MCF 10A (cell line): Measurements from ENCODE around the gene UQCC5. TPM values are rescaled to one million over a fixed set of nuclear protein-coding genes. Genes with fewer than 3 reads are reported as not detected.

Experiments
- BruUV-seq: library from RNA; stranded (reverse); fragments of 400-500 nt; replicated peaks from 2 replicates; lab custom pipeline; 2021; lab: Mats Ljungman, UMichigan
- CTCF ChIA-PET: fragments of 300-600 bp; sonication (Branson Sonifier 250); formaldehyde crosslinking; extraction: SDS; loops from one replicate; lab custom pipeline; 2021; ENCODE audit warnings: antibody characterized with exemption, inconsistent platforms; lab: Yijun Ruan, JAX
- POLR2A ChIA-PET: fragments of 300-600, 350-650 bp; sonication (Branson Sonifier 250); formaldehyde crosslinking; extraction: SDS; loops from one replicate; lab custom pipeline; 2020; ENCODE audit warnings: antibody characterized with exemption, inconsistent platforms; lab: Yijun Ruan, JAX
- DNase-seq: peaks from one replicate; pipeline ENCODE4 v3.0.0-alpha.2; 2018; ENCODE audit not compliant: unreplicated experiment
- H3K27ac Mint-ChIP-seq: one replicate; pipeline ENCODE4 v1.8.0; 2022; ENCODE audit warnings: mild to moderate bottlenecking, low read depth, mixed read lengths; ENCODE audit not compliant: unreplicated experiment
- H3K27me3 Mint-ChIP-seq: one replicate; pipeline ENCODE4 v1.8.0; 2022; ENCODE audit warnings: mixed read lengths; ENCODE audit not compliant: insufficient read depth, unreplicated experiment
- H3K36me3 Mint-ChIP-seq: one replicate; pipeline ENCODE4 v1.8.0; 2022; ENCODE audit warnings: mild to moderate bottlenecking, moderate library complexity, mixed read lengths; ENCODE audit not compliant: insufficient read depth, unreplicated experiment
- H3K4me1 Mint-ChIP-seq: one replicate; pipeline ENCODE4 v1.8.0; 2022; ENCODE audit warnings: mixed read lengths; ENCODE audit not compliant: insufficient read depth, unreplicated experiment
- H3K4me3 Mint-ChIP-seq: one replicate; pipeline ENCODE4 v1.8.0; 2022; ENCODE audit warnings: mild to moderate bottlenecking, moderate library complexity, mixed read lengths; ENCODE audit not compliant: unreplicated experiment
- H3K9me3 Mint-ChIP-seq: one replicate; pipeline ENCODE4 v1.8.0; 2022; ENCODE audit warnings: mixed read lengths; ENCODE audit not compliant: unreplicated experiment
- CTCF ChIP-seq: fragments of 200-600 bp; IDR thresholded peaks from one replicate; pipeline ENCODE4 v1.8.0; 2022; ENCODE audit warnings: antibody characterized with exemption, mild to moderate bottlenecking; ENCODE audit not compliant: unreplicated experiment
- intact Hi-C: fragments of 100-400 bp; cut with micrococcal nuclease; formaldehyde crosslinking; loops from 2 replicates; pipeline ENCODE4 v1.14.1; 2022
- total RNA-seq: library from RNA; stranded (reverse); gene quantifications from 2 replicates; pipeline ENCODE4 v1.2.3, GENCODE V29; 2022

Gene UQCC5
- total RNA-seq, 1 experiment from 2014 or later: 22.6 TPM

- peaks cover 8% of the 10 kb centered on the region for H3K36me3 Mint-ChIP-seq
- ChIA-PET CTCF (no interaction called here), POLR2A (interaction anchor here (0.6 to 0.9 kb wide), 4 partner anchors 10 to 154 kb away, joined by 3 to 4 read pairs (median 4); no protein-coding TSS in a partner anchor)
- H3K4me3 Mint-ChIP-seq: peak overlapping the region; percentile 72
- TF ChIP-seq CTCF: no peak
- peak; percentile 15 for DNase-seq
- H3K27ac Mint-ChIP-seq: peak overlapping the region; percentile 51
- H3K27me3 Mint-ChIP-seq: no peaks in the 10 kb centered on the region
- BruUV-seq: no TSS peak
- no peaks in the 10 kb centered on the region for H3K9me3 Mint-ChIP-seq
- peaks cover 8% of the 10 kb centered on the region for H3K4me1 Mint-ChIP-seq
- intact Hi-C loops: loop anchor here (10.0 kb wide), 1 partner anchor 58 kb away; no protein-coding TSS in a partner anchor
Measured at GRCh38 chr3:52532517-52532837, 3.9 kb upstream of the UQCC5 start.

GRCh38 chr3:52532838-52533622, 3.4 kb upstream of the UQCC5 start:
- Mint-ChIP-seq H3K4me1 (peaks cover 13% of the 10 kb centered on the region), H3K27ac (peak overlapping the region; percentile 51), H3K27me3 (no peaks in the 10 kb centered on the region), H3K36me3 (peaks cover 13% of the 10 kb centered on the region), H3K4me3 (peak overlapping the region; percentile 72), H3K9me3 (no peaks in the 10 kb centered on the region)
- CTCF ChIA-PET: no interaction called here
- no peak for TF ChIP-seq CTCF
- peak; percentile 13 for DNase-seq
- POLR2A ChIA-PET: interaction anchor here (0.6 to 0.9 kb wide), 5 partner anchors 11 to 154 kb away, joined by 3 to 4 read pairs (median 3); no protein-coding TSS in a partner anchor
- intact Hi-C loops: loop anchor here (10.0 kb wide), 1 partner anchor 58 kb away; no protein-coding TSS in a partner anchor
- no TSS peak for BruUV-seq

GRCh38 chr3:52533623-52534280, 2.7 kb upstream of the UQCC5 start, which contains the start of gene NT5DC2:
TSS of gene NT5DC2 (minus strand) at chr3:52533857. CDS start at chr3:52533737, 120 bp downstream.
- peak; percentile 68 for DNase-seq
- ChIA-PET POLR2A (no interaction called here), CTCF (no interaction called here)
- H3K4me1 Mint-ChIP-seq: peaks cover 19% of the 10 kb centered on the region
- H3K36me3 Mint-ChIP-seq: peaks cover 14% of the 10 kb centered on the region
- H3K4me3 Mint-ChIP-seq: peak within 1 kb of the TSS; percentile 72
- no peaks in the 10 kb centered on the region for H3K9me3 Mint-ChIP-seq
- H3K27ac Mint-ChIP-seq: peak within 1 kb of the TSS; percentile 61
- BruUV-seq: no TSS peak
- H3K27me3 Mint-ChIP-seq: no peaks in the 10 kb centered on the region
- TF ChIP-seq CTCF: no peak
- intact Hi-C loops: loop anchor here (10.0 kb wide), 1 partner anchor 59 kb away; no protein-coding TSS in a partner anchor
